Lower lobe of right lung (tissue), 2 donors: Measurements from ENCODE around the gene PPP2R2C. TPM values are rescaled to one million over a fixed set of nuclear protein-coding genes. Genes with fewer than 3 reads are reported as not detected.

ENCODE experiments used
- ATAC-seq, 2 donors: fragments of 200-7000 bp; cut with Tn5 transposase; one replicate each; pipeline ENCODE4 v1.9.1; 2020 to 2022; ENCODE audit warnings: mild to moderate bottlenecking in 2 of 2, moderate library complexity in 2 of 2
- DNase-seq: peaks from one replicate; pipeline ENCODE4 v3.0.0-alpha.2; 2020
- H3K27ac ChIP-seq: fragments of 200-600 bp; one replicate; pipeline ENCODE4 v1.8.0; 2022
- H3K27me3 ChIP-seq: fragments of 200-600 bp; one replicate; pipeline ENCODE4 v1.8.0; 2022; ENCODE audit warnings: low read depth
- H3K36me3 ChIP-seq: fragments of 200-600 bp; one replicate; pipeline ENCODE4 v1.8.0; 2022; ENCODE audit warnings: mild to moderate bottlenecking
- H3K4me1 ChIP-seq: fragments of 200-600 bp; one replicate; pipeline ENCODE4 v1.8.0; 2022
- H3K4me3 ChIP-seq: fragments of 200-600 bp; one replicate; pipeline ENCODE4 v1.8.0; 2022; ENCODE audit warnings: mild to moderate bottlenecking
- H3K9me3 ChIP-seq: fragments of 200-600 bp; one replicate; pipeline ENCODE4 v1.8.0; 2022
- intact Hi-C: fragments of 100-400 bp; cut with DNase I; formaldehyde crosslinking; loops from one replicate; pipeline ENCODE4 v1.11.0; 2022
- total RNA-seq: library from RNA; stranded (reverse); fragmentation: NEBNext Ultra II Directional; extraction: Animal tissue kit (Norgen Biotek cat#: 25700); gene quantifications from one replicate; pipeline ENCODE4 v1.2.1, GENCODE V29; 2021
- TF ChIP-seq, protein P1 (sequence below): fragments of 200-600 bp; IDR thresholded peaks from one replicate; pipeline ENCODE4 v1.8.0; 2022; ENCODE audit warnings: antibody characterized with exemption, mild to moderate bottlenecking
- donor health status: DM: no; HTN: yes; CAD: no; lungs with severe emphysema.

PPP2R2C gene
- total RNA-seq, 1 donor from 2014 or later: not detected

DNA sequence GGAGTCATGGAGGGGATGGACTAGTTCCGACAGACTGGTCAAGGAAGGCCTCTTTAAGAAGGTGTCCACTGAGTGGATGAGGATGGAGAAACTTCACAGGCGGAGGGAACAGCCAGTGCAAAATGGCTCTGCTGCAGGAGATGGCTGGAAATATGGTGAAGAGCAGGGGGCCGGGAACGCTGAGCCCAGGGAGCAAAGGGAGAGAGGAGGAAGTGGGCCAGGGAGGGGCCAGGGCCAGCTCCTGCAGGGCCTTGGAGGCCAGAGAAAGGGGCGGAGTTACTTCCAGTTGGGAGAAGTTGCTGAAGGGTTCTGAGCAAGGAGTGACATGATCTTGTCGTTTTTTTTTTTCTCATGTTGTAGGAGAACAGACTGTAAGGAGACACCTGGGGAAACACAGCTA lies 108.3 kb downstream of the PPP2R2C start:
- no peak for DNase-seq
- intact Hi-C loops: no loop called here
- H3K4me3 ChIP-seq: no peak overlapping the region
- H3K36me3 ChIP-seq: no peaks in the 10 kb centered on the region
- ATAC-seq: no peak
- no peaks in the 10 kb centered on the region for H3K4me1 ChIP-seq
- H3K27me3 ChIP-seq: peaks cover 24% of the 10 kb centered on the region
- no peak overlapping the region for H3K27ac ChIP-seq
- no peaks in the 10 kb centered on the region for H3K9me3 ChIP-seq
- TF ChIP-seq, protein P1, sequence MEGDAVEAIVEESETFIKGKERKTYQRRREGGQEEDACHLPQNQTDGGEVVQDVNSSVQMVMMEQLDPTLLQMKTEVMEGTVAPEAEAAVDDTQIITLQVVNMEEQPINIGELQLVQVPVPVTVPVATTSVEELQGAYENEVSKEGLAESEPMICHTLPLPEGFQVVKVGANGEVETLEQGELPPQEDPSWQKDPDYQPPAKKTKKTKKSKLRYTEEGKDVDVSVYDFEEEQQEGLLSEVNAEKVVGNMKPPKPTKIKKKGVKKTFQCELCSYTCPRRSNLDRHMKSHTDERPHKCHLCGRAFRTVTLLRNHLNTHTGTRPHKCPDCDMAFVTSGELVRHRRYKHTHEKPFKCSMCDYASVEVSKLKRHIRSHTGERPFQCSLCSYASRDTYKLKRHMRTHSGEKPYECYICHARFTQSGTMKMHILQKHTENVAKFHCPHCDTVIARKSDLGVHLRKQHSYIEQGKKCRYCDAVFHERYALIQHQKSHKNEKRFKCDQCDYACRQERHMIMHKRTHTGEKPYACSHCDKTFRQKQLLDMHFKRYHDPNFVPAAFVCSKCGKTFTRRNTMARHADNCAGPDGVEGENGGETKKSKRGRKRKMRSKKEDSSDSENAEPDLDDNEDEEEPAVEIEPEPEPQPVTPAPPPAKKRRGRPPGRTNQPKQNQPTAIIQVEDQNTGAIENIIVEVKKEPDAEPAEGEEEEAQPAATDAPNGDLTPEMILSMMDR: no peak

DNA sequence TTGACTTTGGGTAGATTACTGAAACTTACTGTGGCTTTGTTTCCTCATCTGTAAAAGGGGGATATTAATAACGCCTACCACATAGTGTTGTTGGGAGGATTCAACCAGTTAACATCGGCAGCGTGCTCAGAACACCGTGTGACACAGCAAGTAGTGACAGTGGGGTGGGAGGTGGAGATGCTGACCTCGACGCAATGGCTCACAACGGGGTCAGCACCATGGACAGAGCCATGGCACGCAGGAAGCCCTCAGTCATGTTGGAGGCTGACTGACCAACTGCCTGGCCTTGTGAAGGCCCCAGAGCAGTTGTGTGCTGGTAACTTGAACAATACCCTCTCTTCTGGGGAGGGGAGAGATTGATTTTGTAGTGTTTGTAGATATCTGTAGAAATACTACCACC lies 109.5 kb downstream of the PPP2R2C start:
- no peaks in the 10 kb centered on the region for H3K36me3 ChIP-seq
- H3K27me3 ChIP-seq: peaks cover 14% of the 10 kb centered on the region
- no peaks in the 10 kb centered on the region for H3K9me3 ChIP-seq
- intact Hi-C loops: no loop called here
- no peak overlapping the region for H3K27ac ChIP-seq
- H3K4me3 ChIP-seq: no peak overlapping the region
- ATAC-seq (no peak), DNase-seq (no peak)
- TF ChIP-seq, protein P1: no peak
- H3K4me1 ChIP-seq: no peaks in the 10 kb centered on the region

DNA sequence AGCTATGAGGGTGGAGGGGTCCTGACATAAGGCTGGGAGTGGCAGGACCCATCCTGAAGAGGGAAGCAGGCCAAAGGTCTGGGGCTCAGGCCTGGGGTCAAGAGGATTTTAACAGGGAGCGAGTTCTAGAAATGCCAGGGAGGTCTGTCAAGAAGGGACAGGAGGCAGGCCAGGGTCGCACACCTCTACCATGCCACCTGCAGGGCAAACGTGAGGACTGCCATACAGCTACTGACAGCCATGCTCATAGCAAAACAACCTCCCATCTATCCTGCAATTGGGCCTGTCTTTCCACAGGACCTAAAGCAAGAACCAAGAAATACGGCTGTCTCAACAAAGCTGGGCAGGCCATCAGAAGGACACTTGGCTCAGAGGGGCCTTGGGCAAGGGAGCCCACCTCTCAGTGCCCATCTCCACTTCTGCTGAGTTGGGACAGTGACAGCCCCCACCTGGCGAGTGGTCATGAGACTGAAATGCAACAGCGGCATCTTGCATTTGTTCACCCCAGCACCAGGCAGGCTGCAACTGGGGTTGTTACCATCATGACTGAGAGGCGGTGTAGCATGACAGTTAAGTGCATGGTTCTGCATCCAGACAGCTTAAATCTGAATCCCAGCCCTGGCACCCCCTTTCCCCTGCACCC lies 110.0 kb downstream of the PPP2R2C start:
- DNase-seq: no peak
- Histone ChIP-seq H3K9me3 (no peaks in the 10 kb centered on the region), H3K36me3 (no peaks in the 10 kb centered on the region), H3K27me3 (peaks cover 9% of the 10 kb centered on the region), H3K4me1 (no peaks in the 10 kb centered on the region), H3K4me3 (no peak overlapping the region), H3K27ac (no peak overlapping the region)
- intact Hi-C loops: no loop called here
- TF ChIP-seq, protein P1: no peak
- ATAC-seq: no peak

DNA sequence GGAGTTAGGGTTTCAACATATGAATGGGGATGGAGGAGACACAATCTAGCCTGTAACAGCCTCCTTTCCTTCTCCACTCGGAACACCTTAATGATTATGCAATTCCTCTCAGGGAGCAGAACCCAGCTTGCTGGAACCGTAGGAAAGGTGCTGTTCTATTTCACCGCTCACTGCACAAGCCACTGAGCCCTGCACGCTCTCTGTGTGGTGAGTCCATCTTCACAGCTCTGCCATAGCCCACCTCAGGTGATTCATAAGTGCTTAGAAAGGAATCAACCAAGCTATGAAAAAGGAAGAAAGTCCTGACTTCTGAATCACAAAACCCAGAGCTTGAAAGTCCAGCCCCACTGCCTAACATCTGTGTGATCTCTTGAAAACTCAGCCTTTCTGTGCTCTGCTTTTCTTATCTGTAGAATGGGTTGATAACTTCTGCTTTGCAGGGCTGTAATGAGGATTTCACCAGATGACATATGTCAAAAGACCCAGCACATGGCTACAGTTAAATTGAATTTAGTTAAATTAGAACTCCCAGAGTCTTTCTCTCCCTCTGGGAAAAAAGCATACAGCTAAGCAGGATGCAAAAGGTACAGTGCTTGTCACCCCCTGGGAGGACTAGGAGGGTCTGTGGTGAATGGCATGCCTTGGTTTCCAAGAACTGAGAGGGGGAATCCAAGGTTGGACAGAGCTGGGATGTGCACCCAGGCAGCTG lies 111.2 kb downstream of the PPP2R2C start:
- Histone ChIP-seq H3K4me3 (no peak overlapping the region), H3K27ac (no peak overlapping the region), H3K27me3 (peaks cover 4% of the 10 kb centered on the region), H3K36me3 (no peaks in the 10 kb centered on the region), H3K4me1 (no peaks in the 10 kb centered on the region), H3K9me3 (no peaks in the 10 kb centered on the region)
- DNase-seq (no peak), ATAC-seq (no peak)
- TF ChIP-seq, protein P1: no peak
- intact Hi-C loops: no loop called here

DNA sequence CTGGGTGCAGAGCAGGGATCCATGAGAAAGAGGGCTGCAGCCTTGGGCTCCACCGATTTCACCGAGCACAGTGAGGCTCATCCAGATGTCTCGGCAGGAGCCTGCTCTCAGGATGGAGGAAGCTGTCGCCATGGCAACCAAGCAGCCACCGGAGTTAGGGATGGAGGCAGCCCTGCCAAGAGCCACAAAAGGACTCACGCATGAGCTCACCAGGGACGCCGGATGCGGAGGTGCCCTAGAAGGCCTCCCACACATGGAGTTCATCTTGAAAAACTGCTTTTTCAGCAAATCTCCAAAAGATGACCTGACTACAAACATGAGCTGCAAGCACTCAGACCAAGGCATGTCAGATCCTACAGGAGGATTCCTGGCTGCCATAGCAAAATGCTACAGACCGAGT lies 112.0 kb downstream of the PPP2R2C start:
- no peak overlapping the region for H3K27ac ChIP-seq
- intact Hi-C loops: no loop called here
- H3K36me3 ChIP-seq: no peaks in the 10 kb centered on the region
- H3K9me3 ChIP-seq: no peaks in the 10 kb centered on the region
- no peak for DNase-seq
- no peaks in the 10 kb centered on the region for H3K4me1 ChIP-seq
- peaks cover 4% of the 10 kb centered on the region for H3K27me3 ChIP-seq
- TF ChIP-seq, protein P1: no peak
- no peak for ATAC-seq
- H3K4me3 ChIP-seq: no peak overlapping the region
